GM19099 (cell line): ENCODE results near the gene PPP1R1C.

ENCODE experiments used
- POLR2A ChIP-seq: IDR thresholded peaks from 3 replicates; pipeline ENCODE4 v1.6.1; 2011; ENCODE audit warnings: low read depth; ENCODE audit not compliant: insufficient read length; ENCODE audit errors: extremely low read depth

The PPP1R1C gene

GRCh38 chr2:181992776-181993175 is 7.1 kb downstream of the PPP1R1C start:
- TF ChIP-seq POLR2A, result no peak

- TF ChIP-seq POLR2A, result no peak
Measured at GRCh38 chr2:181995289-181995688, 9.6 kb downstream of the PPP1R1C start.

- TF ChIP-seq POLR2A, result no peak
Measured at GRCh38 chr2:181998041-181998835, 12.6 kb downstream of the PPP1R1C start.

- TF ChIP-seq POLR2A, result no peak
Measured at GRCh38 chr2:181998891-181999654, 13.4 kb downstream of the PPP1R1C start.

- no peak for TF ChIP-seq POLR2A
Measured at GRCh38 chr2:181999911-182000310, 14.3 kb downstream of the PPP1R1C start.

- TF ChIP-seq POLR2A, result no peak
Measured at GRCh38 chr2:182004945-182005520, 19.4 kb downstream of the PPP1R1C start.

- no peak for TF ChIP-seq POLR2A
Measured at GRCh38 chr2:182006595-182007341, 21.1 kb downstream of the PPP1R1C start.

- no peak for TF ChIP-seq POLR2A
Measured at GRCh38 chr2:182014284-182014683, 28.6 kb downstream of the PPP1R1C start.

GRCh38 chr2:182015334-182016109 is 29.9 kb downstream of the PPP1R1C start:
- TF ChIP-seq POLR2A, result no peak

- no peak for TF ChIP-seq POLR2A
Measured at GRCh38 chr2:182018218-182018617, 32.6 kb downstream of the PPP1R1C start.

- no peak for TF ChIP-seq POLR2A
Measured at GRCh38 chr2:182019731-182020130, 34.1 kb downstream of the PPP1R1C start.

- no peak for TF ChIP-seq POLR2A
Measured at GRCh38 chr2:182020286-182021070, 34.8 kb downstream of the PPP1R1C start.

- TF ChIP-seq POLR2A, result no peak
Measured at GRCh38 chr2:182023235-182023634, 37.6 kb downstream of the PPP1R1C start.
